ENCODE data around the gene C16orf74.

DNA sequence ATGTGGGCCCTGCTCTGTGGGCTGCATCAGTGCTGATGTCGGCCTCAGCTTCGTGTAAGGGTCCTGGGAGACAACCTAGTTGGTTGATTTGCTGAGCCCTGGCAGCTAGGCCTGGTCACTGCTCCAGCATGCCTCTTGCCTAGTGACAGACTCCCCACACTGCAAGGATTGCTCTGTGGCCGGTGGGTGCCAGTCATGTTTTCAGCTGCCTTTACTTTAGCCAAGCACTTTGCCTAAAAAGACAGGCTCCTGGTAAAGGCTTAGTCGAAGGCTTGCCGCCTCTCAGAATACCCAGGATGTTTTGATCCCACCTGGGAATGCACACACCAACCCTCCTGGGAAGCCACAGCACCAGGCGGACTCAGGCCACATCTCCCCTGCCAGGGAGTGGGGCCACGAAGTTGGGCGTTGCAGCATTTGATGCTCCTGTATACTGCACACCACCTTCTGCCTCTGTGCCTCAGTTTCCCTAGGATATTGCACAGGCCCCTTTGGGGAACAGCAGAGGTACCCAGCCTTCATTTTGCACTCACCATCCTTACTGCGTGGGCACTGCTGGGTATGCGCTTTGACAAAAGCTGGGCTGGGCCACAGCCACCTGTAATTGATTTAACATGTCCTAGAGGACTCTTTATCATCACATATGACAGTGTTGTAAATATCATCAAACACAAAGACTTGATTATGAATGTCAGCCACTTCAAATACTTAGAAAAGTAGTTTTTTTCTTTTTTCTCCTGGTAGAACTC is 82.0 kb downstream of the C16orf74 start:
- TF ChIP-seq, protein P1, sequence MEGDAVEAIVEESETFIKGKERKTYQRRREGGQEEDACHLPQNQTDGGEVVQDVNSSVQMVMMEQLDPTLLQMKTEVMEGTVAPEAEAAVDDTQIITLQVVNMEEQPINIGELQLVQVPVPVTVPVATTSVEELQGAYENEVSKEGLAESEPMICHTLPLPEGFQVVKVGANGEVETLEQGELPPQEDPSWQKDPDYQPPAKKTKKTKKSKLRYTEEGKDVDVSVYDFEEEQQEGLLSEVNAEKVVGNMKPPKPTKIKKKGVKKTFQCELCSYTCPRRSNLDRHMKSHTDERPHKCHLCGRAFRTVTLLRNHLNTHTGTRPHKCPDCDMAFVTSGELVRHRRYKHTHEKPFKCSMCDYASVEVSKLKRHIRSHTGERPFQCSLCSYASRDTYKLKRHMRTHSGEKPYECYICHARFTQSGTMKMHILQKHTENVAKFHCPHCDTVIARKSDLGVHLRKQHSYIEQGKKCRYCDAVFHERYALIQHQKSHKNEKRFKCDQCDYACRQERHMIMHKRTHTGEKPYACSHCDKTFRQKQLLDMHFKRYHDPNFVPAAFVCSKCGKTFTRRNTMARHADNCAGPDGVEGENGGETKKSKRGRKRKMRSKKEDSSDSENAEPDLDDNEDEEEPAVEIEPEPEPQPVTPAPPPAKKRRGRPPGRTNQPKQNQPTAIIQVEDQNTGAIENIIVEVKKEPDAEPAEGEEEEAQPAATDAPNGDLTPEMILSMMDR (IDR thresholded peaks at IDR 0.05), result no peak
- no peak for TF ChIP-seq EZH2 (IDR thresholded peaks at IDR 0.05; ENCODE audit: borderline replicate concordance, insufficient read depth, low read depth, low read length, poor library complexity, severe bottlenecking)

Measured in B cell (primary cell).